Esophagus muscularis mucosa (tissue), 4 donors: Measurements from ENCODE around the gene LRRC8D. TPM values are rescaled to one million over a fixed set of nuclear protein-coding genes. Genes with fewer than 3 reads are reported as not detected.

Experiments
- DNase-seq: peaks from one replicate; pipeline ENCODE4 v3.0.0-alpha.2; 2017; ENCODE audit errors: extremely low spot score
- H3K27ac ChIP-seq, 4 donors: fragments of 200-600 bp; sonication (generic); replicated peaks in 1 of 4; 1 replicate in 3 of 4; 2 replicates in 1 of 4; pipeline ENCODE4 v1.5.1; 2016 to 2019; ENCODE audit warnings: mild to moderate bottlenecking in 1 of 4
- H3K27me3 ChIP-seq, 4 donors: fragments of 200-600 bp; sonication (generic); one replicate each; pipeline versions ENCODE4 v1.5.1 to v1.6.0; 2016 to 2019
- H3K36me3 ChIP-seq, 4 donors: fragments of 200-600 bp; sonication (generic); one replicate each; pipeline ENCODE4 v1.5.1; 2016 to 2019
- H3K4me1 ChIP-seq, 4 donors: fragments of 200-600 bp; sonication (generic); one replicate each; pipeline ENCODE4 v1.5.1; 2016 to 2019
- H3K4me3 ChIP-seq, 4 donors: fragments of 200-600 bp; sonication (generic); 1 replicate in 2 of 4; 2 replicates in 2 of 4; pipeline ENCODE4 v1.5.1; 2016 to 2019; ENCODE audit warnings: mild to moderate bottlenecking in 4 of 4, moderate library complexity in 1 of 4
- H3K9me3 ChIP-seq, 4 donors: fragments of 200-600 bp; sonication (generic); 1 replicate in 3 of 4; 2 replicates in 1 of 4; pipeline ENCODE4 v1.5.1; 2016 to 2019
- EP300 ChIP-seq: sonication (generic); formaldehyde crosslinking; IDR thresholded peaks from one replicate; pipeline ENCODE4 v1.6.1; 2017; ENCODE audit warnings: antibody characterized with exemption
- POLR2A ChIP-seq: fragments of 450-650 bp; IDR thresholded peaks from one replicate; pipeline ENCODE4 v1.6.1; 2017; ENCODE audit warnings: antibody characterized with exemption, moderate library complexity, mild to moderate bottlenecking, low read depth
- POLR2AphosphoS5 ChIP-seq, 2 donors: sonication (generic); formaldehyde crosslinking; IDR thresholded peaks; one replicate each; pipeline ENCODE4 v1.6.1; 2017; ENCODE audit warnings: antibody characterized with exemption in 2 of 2
- WGBS: methylation state at CpG from one replicate; pipeline ENCODE4 v1.1.5; 2018; 5-methylcytosine and 5-hydroxymethylcytosine counted together
- intact Hi-C: fragments of 100-400 bp; cut with DNase I; formaldehyde crosslinking; loops from one replicate; pipeline ENCODE4 v1.15.1; 2023
- total RNA-seq, 4 donors: library from RNA; depleted of rRNA; stranded (reverse); fragments of >200 nt; gene quantifications; one replicate each; pipeline versions ENCODE4 v1.1.0 to v1.2.1, GENCODE V29; 2016
- TF ChIP-seq, protein P1 (sequence below), 3 experiments: fragments of 200-600 bp in 2 of 3; fragments of 450-650 bp in 1 of 3; sonication (generic) in 2 of 3; IDR thresholded peaks; one replicate each; pipeline ENCODE4 v1.5.1; 2017 to 2019; ENCODE audit warnings: antibody characterized with exemption in 3 of 3, mild to moderate bottlenecking in 2 of 3, moderate library complexity in 1 of 3

Gene LRRC8D
- total RNA-seq, 4 donors from 2014 or later = 4.2 to 10.4 (median 6.6) TPM

DNA sequence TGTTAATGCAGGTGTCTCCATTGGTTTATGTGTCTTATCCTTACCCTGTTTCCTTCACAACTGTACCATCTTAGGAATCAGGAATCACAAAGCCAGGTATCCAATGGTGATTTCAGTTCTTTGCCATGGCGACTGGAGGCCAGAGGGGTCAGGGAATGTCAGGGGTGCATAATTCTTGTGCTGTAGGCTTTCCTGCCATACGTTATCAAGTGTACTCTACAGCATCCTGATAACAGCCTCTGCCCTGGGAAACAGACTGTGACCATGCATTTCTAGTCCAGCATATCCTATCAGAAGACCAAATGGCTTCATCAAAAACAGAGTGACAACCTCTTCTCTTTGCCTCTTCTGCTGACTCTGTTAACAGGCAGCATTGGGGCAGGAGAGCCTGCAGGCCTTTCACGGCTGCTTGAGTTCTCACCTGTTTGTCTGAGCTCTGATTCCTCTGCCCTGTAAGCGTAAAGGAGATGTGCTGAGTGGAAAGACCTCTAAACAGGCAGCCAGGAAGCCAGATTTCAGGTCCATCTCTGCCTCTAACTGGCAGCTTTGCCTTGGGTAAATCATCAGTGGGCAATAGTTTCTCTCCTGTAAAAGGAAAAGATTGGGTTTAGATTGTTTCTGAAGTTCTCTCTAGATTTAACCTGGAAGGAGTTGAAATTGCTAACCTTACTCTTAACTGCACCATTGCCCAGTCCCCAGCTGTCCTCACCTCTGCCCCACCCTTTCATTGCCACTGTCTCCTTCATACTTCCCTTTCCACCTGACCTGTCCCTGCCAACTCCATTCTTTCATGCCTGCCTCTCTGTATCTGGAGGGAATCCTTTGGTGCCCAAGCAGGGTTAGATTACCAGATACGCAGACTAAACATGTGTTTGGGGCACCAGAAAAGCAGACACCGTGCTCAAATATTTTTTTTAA lies 80.2 kb downstream of the LRRC8D start:
- Histone ChIP-seq H3K4me3 (no peak overlapping the region), H3K27ac (no peak overlapping the region), H3K36me3 (no peaks in the 10 kb centered on the region), H3K27me3 (no peaks in the 10 kb centered on the region), H3K4me1 (peaks cover 9 to 21% (median 12%) of the 10 kb centered on the region in 4 donors), H3K9me3 (no peaks in the 10 kb centered on the region)
- 97% methylated on average over 6 of the region's 6 CpGs for WGBS
- intact Hi-C loops = no loop called here
- DNase-seq = no peak
- TF ChIP-seq POLR2AphosphoS5 (IDR thresholded peaks at IDR 0.05) (no peak), EP300 (no peak), POLR2A (no peak)
- TF ChIP-seq, protein P1, sequence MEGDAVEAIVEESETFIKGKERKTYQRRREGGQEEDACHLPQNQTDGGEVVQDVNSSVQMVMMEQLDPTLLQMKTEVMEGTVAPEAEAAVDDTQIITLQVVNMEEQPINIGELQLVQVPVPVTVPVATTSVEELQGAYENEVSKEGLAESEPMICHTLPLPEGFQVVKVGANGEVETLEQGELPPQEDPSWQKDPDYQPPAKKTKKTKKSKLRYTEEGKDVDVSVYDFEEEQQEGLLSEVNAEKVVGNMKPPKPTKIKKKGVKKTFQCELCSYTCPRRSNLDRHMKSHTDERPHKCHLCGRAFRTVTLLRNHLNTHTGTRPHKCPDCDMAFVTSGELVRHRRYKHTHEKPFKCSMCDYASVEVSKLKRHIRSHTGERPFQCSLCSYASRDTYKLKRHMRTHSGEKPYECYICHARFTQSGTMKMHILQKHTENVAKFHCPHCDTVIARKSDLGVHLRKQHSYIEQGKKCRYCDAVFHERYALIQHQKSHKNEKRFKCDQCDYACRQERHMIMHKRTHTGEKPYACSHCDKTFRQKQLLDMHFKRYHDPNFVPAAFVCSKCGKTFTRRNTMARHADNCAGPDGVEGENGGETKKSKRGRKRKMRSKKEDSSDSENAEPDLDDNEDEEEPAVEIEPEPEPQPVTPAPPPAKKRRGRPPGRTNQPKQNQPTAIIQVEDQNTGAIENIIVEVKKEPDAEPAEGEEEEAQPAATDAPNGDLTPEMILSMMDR (IDR thresholded peaks at IDR 0.05) = no peak

DNA sequence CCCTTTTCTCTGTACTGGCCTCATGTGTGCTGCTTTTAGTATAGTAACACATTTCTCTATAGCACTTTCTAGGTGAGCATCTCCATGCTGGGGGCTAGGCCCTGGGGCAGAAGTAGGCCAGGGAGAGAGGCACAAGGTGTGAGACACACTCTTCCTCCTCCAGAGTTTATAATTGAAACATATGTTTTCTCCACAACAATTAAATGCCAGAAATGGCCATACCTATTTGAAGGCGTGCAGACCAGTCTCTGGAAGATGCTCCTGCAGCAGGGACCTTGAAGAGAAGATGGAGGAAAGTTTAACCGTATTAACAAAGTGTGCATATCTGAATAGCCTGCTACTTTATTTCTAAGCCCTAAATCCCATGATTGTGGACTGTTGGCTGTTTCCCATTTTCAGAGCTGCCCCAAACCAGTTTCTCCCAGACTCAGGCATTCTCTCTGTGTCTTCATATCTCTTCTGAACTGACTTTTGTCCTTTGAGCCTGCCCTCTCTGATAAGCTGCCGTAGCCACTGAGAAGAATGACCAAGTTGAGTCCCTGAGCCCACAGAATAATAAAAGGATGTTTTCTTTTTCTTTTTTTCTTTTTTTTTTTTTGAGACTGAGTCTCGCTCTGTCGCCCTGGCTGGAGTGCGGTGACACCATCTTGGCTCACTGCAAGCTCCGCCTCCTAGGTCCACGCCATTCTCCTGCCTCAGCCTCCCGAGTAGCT lies 81.3 kb downstream of the LRRC8D start:
- Histone ChIP-seq H3K27ac (no peak overlapping the region), H3K36me3 (no peaks in the 10 kb centered on the region), H3K9me3 (no peaks in the 10 kb centered on the region), H3K27me3 (no peaks in the 10 kb centered on the region), H3K4me1 (peaks cover 17 to 28% (median 22%) of the 10 kb centered on the region in 4 donors), H3K4me3 (no peak overlapping the region)
- DNase-seq = no peak
- TF ChIP-seq POLR2AphosphoS5 (IDR thresholded peaks at IDR 0.05) = no peak
- TF ChIP-seq EP300 = no peak
- TF ChIP-seq, protein P1 (IDR thresholded peaks at IDR 0.05) = no peak
- TF ChIP-seq POLR2A = no peak
- intact Hi-C loops = no loop called here
- WGBS = 98% methylated on average over 9 of the region's 9 CpGs

DNA sequence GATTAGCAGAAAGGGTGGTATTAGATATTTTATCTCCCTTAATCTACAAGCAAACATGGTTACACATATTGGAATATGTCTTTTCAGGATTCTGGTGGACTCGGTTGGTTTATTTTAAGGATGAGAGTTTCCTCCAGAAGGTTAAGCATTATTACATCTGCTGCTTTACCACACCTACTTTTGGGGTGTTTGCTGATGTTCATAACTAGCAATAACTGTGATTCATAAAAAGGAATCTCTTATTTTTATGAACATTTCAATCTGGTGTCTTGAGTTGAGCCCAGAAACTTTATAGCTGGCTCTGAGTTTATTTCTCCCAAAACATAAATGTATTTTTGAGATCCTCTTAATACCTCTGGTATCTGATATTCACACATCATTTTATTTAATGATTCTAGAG lies 82.7 kb downstream of the LRRC8D start:
- Histone ChIP-seq H3K36me3 (no peaks in the 10 kb centered on the region), H3K27ac (no peak overlapping the region), H3K4me1 (peaks cover 15 to 26% (median 21%) of the 10 kb centered on the region in 4 donors), H3K4me3 (no peak overlapping the region), H3K9me3 (no peaks in the 10 kb centered on the region), H3K27me3 (no peaks in the 10 kb centered on the region)
- intact Hi-C loops = no loop called here
- WGBS = 64% methylated on average over 1 of the region's 1 CpG
- TF ChIP-seq POLR2AphosphoS5 (IDR thresholded peaks at IDR 0.05) (no peak), POLR2A (no peak), EP300 (no peak)
- TF ChIP-seq, protein P1 (IDR thresholded peaks at IDR 0.05) = no peak
- DNase-seq = no peak

DNA sequence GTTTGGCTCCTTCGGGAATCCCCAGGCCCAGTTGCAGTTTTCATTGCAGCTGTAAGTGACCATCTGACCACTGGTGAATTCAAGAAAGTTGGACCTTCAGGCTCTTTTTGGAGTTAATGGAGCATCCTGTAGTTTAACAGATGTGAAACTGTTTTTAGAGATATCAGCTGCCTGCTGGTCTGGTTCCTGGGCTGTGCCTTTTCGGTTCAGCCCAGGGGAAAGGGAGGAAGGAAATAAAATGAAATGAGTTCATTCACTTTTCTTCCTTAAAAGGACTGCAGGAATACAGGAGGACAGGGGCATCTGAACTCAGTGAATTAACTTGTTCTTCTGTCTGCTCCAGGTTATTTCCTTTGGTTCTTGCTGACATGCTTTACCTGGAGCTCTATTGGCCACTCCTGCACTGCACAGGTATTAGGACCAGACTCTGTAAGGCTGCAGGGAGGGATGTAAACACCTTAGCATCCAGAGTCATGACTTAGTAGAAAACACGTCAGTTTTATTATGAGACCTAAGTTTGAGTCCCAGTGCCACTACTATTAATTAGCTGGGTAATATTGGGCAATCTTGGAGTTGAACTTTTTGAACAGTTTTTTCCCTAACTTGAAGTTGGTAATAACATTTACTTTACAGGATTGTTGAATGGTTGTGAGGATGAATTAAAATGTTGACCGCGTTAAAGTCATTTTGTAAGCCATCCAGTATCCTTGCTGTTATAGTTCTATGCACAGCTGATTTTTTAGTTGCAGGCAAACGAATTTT lies 83.6 kb downstream of the LRRC8D start:
- no peak for DNase-seq
- TF ChIP-seq POLR2AphosphoS5 (IDR thresholded peaks at IDR 0.05) = peak in 1 of 2 donors; percentile 12
- TF ChIP-seq EP300 = no peak
- TF ChIP-seq POLR2A = no peak
- TF ChIP-seq, protein P1 (IDR thresholded peaks at IDR 0.05) = no peak
- intact Hi-C loops = no loop called here
- H3K4me3 ChIP-seq = no peak overlapping the region
- peaks cover 10 to 29% (median 19%) of the 10 kb centered on the region in 4 donors for H3K4me1 ChIP-seq
- WGBS = 76% methylated on average over 6 of the region's 6 CpGs
- H3K9me3 ChIP-seq = no peaks in the 10 kb centered on the region
- H3K27me3 ChIP-seq = no peaks in the 10 kb centered on the region
- H3K36me3 ChIP-seq = no peaks in the 10 kb centered on the region
- H3K27ac ChIP-seq = no peak overlapping the region
